Kidney epithelial cell (primary cell): ENCODE data around the gene BPIFB1. TPM values are rescaled to one million over a fixed set of nuclear protein-coding genes. Genes with fewer than 3 reads are reported as not detected.

ENCODE experiments used
- DNase-seq: peaks from one replicate; pipeline ENCODE4 v3.0.0-alpha.2; 2010; ENCODE audit warnings: low read depth
- H3K27me3 ChIP-seq: 2 replicates; pipeline ENCODE4 v1.6.0; 2011; ENCODE audit warnings: low read length; ENCODE audit not compliant: control insufficient read depth, insufficient read depth
- H3K36me3 ChIP-seq: 2 replicates; pipeline ENCODE4 v1.5.1; 2011; ENCODE audit warnings: low read length; ENCODE audit not compliant: control insufficient read depth, insufficient read depth
- H3K4me3 ChIP-seq: 2 replicates; pipeline ENCODE4 v1.5.1; 2011; ENCODE audit warnings: low read depth, mild to moderate bottlenecking, control low read depth, low read length
- CTCF ChIP-seq: IDR thresholded peaks from 2 replicates; pipeline ENCODE4 v1.5.1; 2011; ENCODE audit warnings: mild to moderate bottlenecking, moderate library complexity, low read length, control low read depth, inconsistent platforms; ENCODE audit not compliant: insufficient read depth, poor library complexity, severe bottlenecking
- total RNA-seq: library from RNA; depleted of rRNA; stranded (reverse); fragments of >200 nt; gene quantifications from 2 replicates; pipeline ENCODE4 v1.2.3, GENCODE V29; 2015

BPIFB1 gene
- total RNA-seq, 1 donor from 2014 or later: not detected

GRCh38 chr20:33282196-33282934 is 649 bp upstream of the BPIFB1 start:
- no peaks in the 10 kb centered on the region for H3K36me3 ChIP-seq
- peaks cover 3% of the 10 kb centered on the region for H3K27me3 ChIP-seq
- H3K4me3 ChIP-seq: no peak overlapping the region
- no peak for DNase-seq
- TF ChIP-seq CTCF: no peak

GRCh38 chr20:33284284-33284683 is 1.3 kb downstream of the BPIFB1 start:
- DNase-seq: no peak
- Histone ChIP-seq H3K36me3 (no peaks in the 10 kb centered on the region), H3K4me3 (no peak overlapping the region), H3K27me3 (peaks cover 3% of the 10 kb centered on the region)
- no peak for TF ChIP-seq CTCF

GRCh38 chr20:33284937-33285336 is 1.9 kb downstream of the BPIFB1 start:
- DNase-seq: no peak
- no peak for TF ChIP-seq CTCF

GRCh38 chr20:33285861-33286495 is 3.0 kb downstream of the BPIFB1 start:
- H3K27me3 ChIP-seq: peaks cover 3% of the 10 kb centered on the region
- no peak for DNase-seq
- no peaks in the 10 kb centered on the region for H3K36me3 ChIP-seq
- no peak overlapping the region for H3K4me3 ChIP-seq
- no peak for TF ChIP-seq CTCF

More at GRCh38 chr20:33284937-33285336, 1.9 kb downstream of the BPIFB1 start:
- H3K36me3 ChIP-seq: no peaks in the 10 kb centered on the region
- H3K27me3 ChIP-seq: peaks cover 3% of the 10 kb centered on the region
- H3K4me3 ChIP-seq: no peak overlapping the region

GRCh38 chr20:33287884-33288283 is 4.9 kb downstream of the BPIFB1 start:
- Histone ChIP-seq H3K36me3 (no peaks in the 10 kb centered on the region), H3K27me3 (peaks cover 3% of the 10 kb centered on the region), H3K4me3 (no peak overlapping the region)
- no peak for TF ChIP-seq CTCF
- DNase-seq: no peak
